Measurements from ENCODE around the gene CIBAR2. TPM values are rescaled to one million over a fixed set of nuclear protein-coding genes. Genes with fewer than 3 reads are reported as not detected.
A peak's percentile ranks its signal among the peaks of the same experiment; 100 is the strongest.

Gene CIBAR2
- total and polyA plus RNA-seq, 9 of the 15 experiments (the other 6 are each of a cell fraction or from before 2014, with no cell fraction given), result not detected

- peaks cover 15% of the 10 kb centered on the region; the same call in 2 of the 3 replicates for H3K36me3 ChIP-seq (ENCODE audit: control insufficient read depth, insufficient read depth, low read length)
- CTCF ChIA-PET (ENCODE audit: low intra/inter-chr PET ratio), result no interaction called here
- H3K9me1 ChIP-seq (ENCODE audit: control insufficient read depth, insufficient read depth, low read length), result no peaks in the 10 kb centered on the region
- no peak overlapping the region for H3K27ac ChIP-seq (ENCODE audit: extremely low read depth, low read depth, low read length)
- H3K9me3 ChIP-seq (replicated peaks; ENCODE audit: control insufficient read depth, insufficient read depth, low read depth, low read length), result no peaks in the 10 kb centered on the region
- H3K9ac ChIP-seq (ENCODE audit: insufficient read depth in 1 of 2, low read depth in 2 of 2, low read length in 2 of 2), result no peak overlapping the region; a peak in 1 of 4 replicates
- H2AFZ ChIP-seq (ENCODE audit: low read depth, low read length), result no peak overlapping the region
- TF ChIP-seq POLR2G (IDR thresholded peaks at IDR 0.05; ENCODE audit: low read depth, low read length), result 0 out of 2 replicates have a peak, but pooled peaks have one; percentile 20
- no peak for TF ChIP-seq CCAR2 (IDR thresholded peaks at IDR 0.05; ENCODE audit: low read depth, low read length)
- ATAC-seq (no peak), DNase-seq (ENCODE audit: extremely low read depth in 1 of 4, low spot score in 3 of 4) (no peak), FAIRE-seq (no peak)
- peaks cover 1% of the 10 kb centered on the region; the same call in 2 of the 3 replicates for H3K79me2 ChIP-seq (ENCODE audit: control insufficient read depth, insufficient read depth, low read length)
- intact Hi-C loops (cut with micrococcal nuclease) (no loop called here), in situ Hi-C loops (cut with MboI) (no loop called here)
- no peaks in the 10 kb centered on the region for H3K27me3 ChIP-seq (ENCODE audit: control insufficient read depth in 2 of 2, insufficient read depth in 2 of 2, low read length in 2 of 2)
- POLR2A ChIA-PET, result interaction anchor here (0.9 to 1.5 kb wide), 4 partner anchors 12 to 19 kb away, joined by 3 to 5 read pairs (median 4); no protein-coding TSS in a partner anchor
- H3K4me3 ChIP-seq, result no peak overlapping the region
- H4K20me1 ChIP-seq (replicated peaks; ENCODE audit: control insufficient read depth, insufficient read depth, low read length), result peaks cover 12% of the 10 kb centered on the region
- peaks cover 11 to 15% of the 10 kb centered on the region in 2 experiments for H3K4me1 ChIP-seq (replicated peaks in 1 of 2; ENCODE audit: control insufficient read depth in 2 of 2, insufficient read depth in 2 of 2, low read length in 2 of 2)
- no peak overlapping the region for H3K4me2 ChIP-seq (ENCODE audit: insufficient read depth, low read length)
- BruUV-seq (replicated peaks), result no TSS peak
- WGBS (ENCODE audit: insufficient coverage, low coverage, missing lambda C conversion rate), result 73% methylated on average over 8 of the region's 8 CpGs
Observed at GRCh38 chr16:85061566-85061965, 50.7 kb downstream of the CIBAR2 start.

GRCh38 chr16:85058909-85059308 lies 53.4 kb downstream of the CIBAR2 start:
- ATAC-seq (no peak), DNase-seq (ENCODE audit: extremely low read depth in 1 of 4, low spot score in 3 of 4) (no peak), FAIRE-seq (no peak)
- Histone ChIP-seq H3K9ac (ENCODE audit: insufficient read depth in 1 of 2, low read depth in 2 of 2, low read length in 2 of 2) (no peak overlapping the region), H3K27me3 (ENCODE audit: control insufficient read depth in 2 of 2, insufficient read depth in 2 of 2, low read length in 2 of 2) (no peaks in the 10 kb centered on the region), H3K9me1 (ENCODE audit: control insufficient read depth, insufficient read depth, low read length) (no peaks in the 10 kb centered on the region), H3K4me3 (no peak overlapping the region), H3K4me2 (ENCODE audit: insufficient read depth, low read length) (no peak overlapping the region), H4K20me1 (replicated peaks; ENCODE audit: control insufficient read depth, insufficient read depth, low read length) (no peaks in the 10 kb centered on the region; the same call in 1 of the 2 replicates), H3K9me3 (replicated peaks; ENCODE audit: control insufficient read depth, insufficient read depth, low read depth, low read length) (no peaks in the 10 kb centered on the region), H3K79me2 (ENCODE audit: control insufficient read depth, insufficient read depth, low read length) (peaks cover 4% of the 10 kb centered on the region; the same call in 2 of the 3 replicates), H3K36me3 (ENCODE audit: control insufficient read depth, insufficient read depth, low read length) (peaks cover 13% of the 10 kb centered on the region; the same call in 2 of the 3 replicates), H3K4me1 (replicated peaks in 1 of 2; ENCODE audit: control insufficient read depth in 2 of 2, insufficient read depth in 2 of 2, low read length in 2 of 2) (peaks cover 32 to 33% of the 10 kb centered on the region in 2 experiments), H2AFZ (ENCODE audit: low read depth, low read length) (no peak overlapping the region), H3K27ac (ENCODE audit: extremely low read depth, low read depth, low read length) (no peak overlapping the region)
- no TSS peak for BruUV-seq (replicated peaks)
- ChIA-PET POLR2A (no interaction called here), CTCF (ENCODE audit: low intra/inter-chr PET ratio) (no interaction called here)
- 84% methylated on average over 4 of the region's 4 CpGs for WGBS (ENCODE audit: insufficient coverage, low coverage, missing lambda C conversion rate)
- intact Hi-C loops (cut with micrococcal nuclease) (loop anchor here (5.0 kb wide), 1 partner anchor 33 kb away; no protein-coding TSS in a partner anchor), in situ Hi-C loops (cut with MboI) (no loop called here)
- TF ChIP-seq HDAC8 (tag; IDR thresholded peaks at IDR 0.05), result no peak
- TF ChIP-seq, protein P1, sequence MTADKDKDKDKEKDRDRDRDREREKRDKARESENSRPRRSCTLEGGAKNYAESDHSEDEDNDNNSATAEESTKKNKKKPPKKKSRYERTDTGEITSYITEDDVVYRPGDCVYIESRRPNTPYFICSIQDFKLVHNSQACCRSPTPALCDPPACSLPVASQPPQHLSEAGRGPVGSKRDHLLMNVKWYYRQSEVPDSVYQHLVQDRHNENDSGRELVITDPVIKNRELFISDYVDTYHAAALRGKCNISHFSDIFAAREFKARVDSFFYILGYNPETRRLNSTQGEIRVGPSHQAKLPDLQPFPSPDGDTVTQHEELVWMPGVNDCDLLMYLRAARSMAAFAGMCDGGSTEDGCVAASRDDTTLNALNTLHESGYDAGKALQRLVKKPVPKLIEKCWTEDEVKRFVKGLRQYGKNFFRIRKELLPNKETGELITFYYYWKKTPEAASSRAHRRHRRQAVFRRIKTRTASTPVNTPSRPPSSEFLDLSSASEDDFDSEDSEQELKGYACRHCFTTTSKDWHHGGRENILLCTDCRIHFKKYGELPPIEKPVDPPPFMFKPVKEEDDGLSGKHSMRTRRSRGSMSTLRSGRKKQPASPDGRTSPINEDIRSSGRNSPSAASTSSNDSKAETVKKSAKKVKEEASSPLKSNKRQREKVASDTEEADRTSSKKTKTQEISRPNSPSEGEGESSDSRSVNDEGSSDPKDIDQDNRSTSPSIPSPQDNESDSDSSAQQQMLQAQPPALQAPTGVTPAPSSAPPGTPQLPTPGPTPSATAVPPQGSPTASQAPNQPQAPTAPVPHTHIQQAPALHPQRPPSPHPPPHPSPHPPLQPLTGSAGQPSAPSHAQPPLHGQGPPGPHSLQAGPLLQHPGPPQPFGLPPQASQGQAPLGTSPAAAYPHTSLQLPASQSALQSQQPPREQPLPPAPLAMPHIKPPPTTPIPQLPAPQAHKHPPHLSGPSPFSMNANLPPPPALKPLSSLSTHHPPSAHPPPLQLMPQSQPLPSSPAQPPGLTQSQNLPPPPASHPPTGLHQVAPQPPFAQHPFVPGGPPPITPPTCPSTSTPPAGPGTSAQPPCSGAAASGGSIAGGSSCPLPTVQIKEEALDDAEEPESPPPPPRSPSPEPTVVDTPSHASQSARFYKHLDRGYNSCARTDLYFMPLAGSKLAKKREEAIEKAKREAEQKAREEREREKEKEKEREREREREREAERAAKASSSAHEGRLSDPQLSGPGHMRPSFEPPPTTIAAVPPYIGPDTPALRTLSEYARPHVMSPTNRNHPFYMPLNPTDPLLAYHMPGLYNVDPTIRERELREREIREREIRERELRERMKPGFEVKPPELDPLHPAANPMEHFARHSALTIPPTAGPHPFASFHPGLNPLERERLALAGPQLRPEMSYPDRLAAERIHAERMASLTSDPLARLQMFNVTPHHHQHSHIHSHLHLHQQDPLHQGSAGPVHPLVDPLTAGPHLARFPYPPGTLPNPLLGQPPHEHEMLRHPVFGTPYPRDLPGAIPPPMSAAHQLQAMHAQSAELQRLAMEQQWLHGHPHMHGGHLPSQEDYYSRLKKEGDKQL (CRISPR knock-in tag; IDR thresholded peaks at IDR 0.05; ENCODE audit: borderline replicate concordance), result no peak
- TF ChIP-seq ELK3 (CRISPR knock-in tag; IDR thresholded peaks at IDR 0.05), result no peak
- TF ChIP-seq, protein P2, sequence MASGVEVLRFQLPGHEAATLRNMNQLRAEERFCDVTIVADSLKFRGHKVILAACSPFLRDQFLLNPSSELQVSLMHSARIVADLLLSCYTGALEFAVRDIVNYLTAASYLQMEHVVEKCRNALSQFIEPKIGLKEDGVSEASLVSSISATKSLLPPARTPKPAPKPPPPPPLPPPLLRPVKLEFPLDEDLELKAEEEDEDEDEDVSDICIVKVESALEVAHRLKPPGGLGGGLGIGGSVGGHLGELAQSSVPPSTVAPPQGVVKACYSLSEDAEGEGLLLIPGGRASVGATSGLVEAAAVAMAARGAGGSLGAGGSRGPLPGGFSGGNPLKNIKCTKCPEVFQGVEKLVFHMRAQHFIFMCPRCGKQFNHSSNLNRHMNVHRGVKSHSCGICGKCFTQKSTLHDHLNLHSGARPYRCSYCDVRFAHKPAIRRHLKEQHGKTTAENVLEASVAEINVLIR (CRISPR knock-in tag; IDR thresholded peaks at IDR 0.05), result no peak
- no peak for TF ChIP-seq ZNF184 (CRISPR knock-in tag; IDR thresholded peaks at IDR 0.05)
- TF ChIP-seq NFE2 (IDR thresholded peaks at IDR 0.05; ENCODE audit: low read depth), result no peak

Measured in K562 (cell line).